Adrenal gland (tissue), 12 donors: ENCODE results near the gene PKD1. TPM values are rescaled to one million over a fixed set of nuclear protein-coding genes. Genes with fewer than 3 reads are reported as not detected.

Experiments
- DNase-seq, 7 donors: peaks; one replicate each; pipeline ENCODE4 v3.0.0-alpha.2; 2019 to 2020
- H3K27ac ChIP-seq, 5 donors: fragments of 200-600 bp; sonication (generic) in 4 of 5; 1 replicate in 3 of 5; 2 replicates in 2 of 5; pipeline versions ENCODE4 v1.5.1 to v1.8.0; 2016 to 2020; ENCODE audit warnings: mild to moderate bottlenecking in 1 of 5
- H3K27me3 ChIP-seq: fragments of 200-600 bp; 2 replicates; pipeline ENCODE4 v1.8.0; 2021
- H3K36me3 ChIP-seq, 2 donors: fragments of 200-600 bp; replicated peaks in 1 of 2; 1 replicate in 1 of 2; 2 replicates in 1 of 2; pipeline versions ENCODE4 v1.5.1 to v1.8.0; 2018 to 2022
- H3K4me1 ChIP-seq, 2 donors: fragments of 200-600 bp; replicated peaks in 1 of 2; 1 replicate in 1 of 2; 2 replicates in 1 of 2; pipeline versions ENCODE4 v1.5.1 to v1.8.0; 2018 to 2021
- H3K4me3 ChIP-seq, 4 donors: fragments of 200-600 bp; sonication (generic) in 3 of 4; one replicate each; pipeline ENCODE4 v1.5.1; 2016 to 2018
- H3K9me3 ChIP-seq, 3 donors: fragments of 200-600 bp; sonication (generic) in 1 of 3; replicated peaks in 1 of 3; 1 replicate in 2 of 3; 2 replicates in 1 of 3; pipeline versions ENCODE4 v1.5.1 to v1.8.0; 2016 to 2021
- POLR2A ChIP-seq, 2 donors: fragments of 450-650 bp; IDR thresholded peaks; one replicate each; pipeline ENCODE4 v1.6.1; 2017; ENCODE audit warnings: antibody characterized with exemption in 2 of 2, mild to moderate bottlenecking in 2 of 2, moderate library complexity in 1 of 2
- WGBS, 4 donors: extraction: QIAGEN DNeasy Blood & Tissue Kit in 2 of 4; methylation state at CpG; one replicate each; pipeline versions ENCODE4 v1.1.5 to v1.1.7; 2013 to 2017; 5-methylcytosine and 5-hydroxymethylcytosine counted together
- intact Hi-C, 2 donors: fragments of 100-400 bp; cut with DNase I; formaldehyde crosslinking; loops; one replicate each; pipeline versions ENCODE4 v1.14.1 to v1.15.0; 2022 to 2023
- polyA plus RNA-seq, 3 donors: library from polyadenylated mRNA; stranded (reverse); fragments of 200-250 nt in 2 of 3; fragments of 350-450 nt in 1 of 3; fragmentation: Illumina TruSeq in 1 of 3; extraction: RNeasy Lipid Tissue Mini Kit (QIAGEN cat#74804) in 1 of 3; gene quantifications; one replicate each; pipeline ENCODE4 v1.2.3, GENCODE V29; 2013 to 2014
- total RNA-seq, 9 donors: library from RNA; depleted of rRNA in 4 of 9; stranded (reverse); fragments of >200 nt in 4 of 9; fragments of 120-200 nt in 1 of 9; fragmentation: NEBNext Ultra II Directional in 1 of 9; extraction: Animal tissue kit (Norgen Biotek cat#: 25700) in 1 of 9; gene quantifications; one replicate each; pipeline versions ENCODE4 v1.1.0 to v1.2.4, GENCODE V29; 2013 to 2023
- TF ChIP-seq, protein P1 (sequence below), 6 experiments: fragments of 450-650 bp in 4 of 6; fragments of 200-600 bp in 2 of 6; sonication (generic) in 1 of 6; IDR thresholded peaks; 1 replicate in 5 of 6; 2 replicates in 1 of 6; pipeline versions ENCODE4 v1.5.1 to v1.8.0; 2016 to 2021; ENCODE audit warnings: antibody characterized with exemption in 6 of 6, mild to moderate bottlenecking in 2 of 6, moderate library complexity in 1 of 6
- donor health status: healthy with polysubstance abuse.
- donor health status: Bipolar disorder and iron deficiency.
- donor health status: DM: yes; HTN: yes; CAD: no.
- donor health status: DM: no; HTN: no; CAD: no.
- donor health status: DM: no; HTN: no; CAD: no.
- donor health status: DM: yes; HTN: yes; CAD: no.

The PKD1 gene
- total and polyA plus RNA-seq, 12 donors: 9.2 to 359 (median 102) TPM

DNA sequence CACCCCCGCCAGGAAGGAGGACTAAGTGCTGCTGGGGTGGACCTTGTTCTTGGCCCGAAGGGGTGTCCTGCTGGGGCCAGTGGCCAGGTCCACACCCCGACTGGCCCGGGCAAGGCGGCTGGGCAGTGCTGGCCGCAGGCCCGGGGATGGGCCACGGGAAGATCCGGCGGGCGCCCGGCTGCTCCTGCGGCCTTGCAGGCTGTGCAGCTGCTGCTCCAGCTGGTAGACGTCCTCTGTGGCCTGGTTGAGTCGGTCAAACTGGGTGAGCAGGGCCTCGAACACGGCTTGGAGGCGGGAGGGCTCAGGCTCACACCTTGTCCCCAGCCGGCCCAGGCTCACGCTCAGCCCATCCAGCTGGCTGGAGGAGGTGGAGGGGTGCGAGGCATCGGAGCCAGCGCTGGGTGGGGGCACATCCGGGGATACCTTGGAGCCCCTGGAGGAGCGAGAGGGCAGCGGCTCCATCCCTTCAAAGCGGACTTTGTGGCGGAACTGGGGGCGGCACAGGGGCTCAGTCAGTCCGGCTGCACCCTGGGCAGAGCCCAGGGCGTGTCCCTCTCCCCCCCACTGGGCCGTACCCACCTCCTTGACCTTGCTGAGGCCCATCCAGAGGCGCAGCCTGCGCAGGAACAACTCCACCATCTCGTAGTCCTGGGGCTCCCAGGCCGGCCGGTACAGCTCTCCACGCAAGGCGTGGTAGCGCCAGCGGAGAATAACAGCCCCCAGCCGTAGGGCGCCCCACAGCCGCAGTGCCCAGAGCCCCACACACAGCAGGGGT, 45.8 kb downstream of the PKD1 start:
- 74 to 85% (median 80%) methylated on average over 24 to 44 of the region's 44 CpGs for WGBS, 4 donors
- Histone ChIP-seq H3K9me3 (no peaks in the 10 kb centered on the region), H3K4me1 (peaks cover 0 to 13% of the 10 kb centered on the region in 2 donors), H3K27me3 (no peaks in the 10 kb centered on the region), H3K36me3 (peaks cover 0 to 88% of the 10 kb centered on the region in 2 donors), H3K4me3 (no peak overlapping the region), H3K27ac (peak overlapping the region in 4 of 5 donors; percentile 60 to 86 (median 60))
- TF ChIP-seq, protein P1, sequence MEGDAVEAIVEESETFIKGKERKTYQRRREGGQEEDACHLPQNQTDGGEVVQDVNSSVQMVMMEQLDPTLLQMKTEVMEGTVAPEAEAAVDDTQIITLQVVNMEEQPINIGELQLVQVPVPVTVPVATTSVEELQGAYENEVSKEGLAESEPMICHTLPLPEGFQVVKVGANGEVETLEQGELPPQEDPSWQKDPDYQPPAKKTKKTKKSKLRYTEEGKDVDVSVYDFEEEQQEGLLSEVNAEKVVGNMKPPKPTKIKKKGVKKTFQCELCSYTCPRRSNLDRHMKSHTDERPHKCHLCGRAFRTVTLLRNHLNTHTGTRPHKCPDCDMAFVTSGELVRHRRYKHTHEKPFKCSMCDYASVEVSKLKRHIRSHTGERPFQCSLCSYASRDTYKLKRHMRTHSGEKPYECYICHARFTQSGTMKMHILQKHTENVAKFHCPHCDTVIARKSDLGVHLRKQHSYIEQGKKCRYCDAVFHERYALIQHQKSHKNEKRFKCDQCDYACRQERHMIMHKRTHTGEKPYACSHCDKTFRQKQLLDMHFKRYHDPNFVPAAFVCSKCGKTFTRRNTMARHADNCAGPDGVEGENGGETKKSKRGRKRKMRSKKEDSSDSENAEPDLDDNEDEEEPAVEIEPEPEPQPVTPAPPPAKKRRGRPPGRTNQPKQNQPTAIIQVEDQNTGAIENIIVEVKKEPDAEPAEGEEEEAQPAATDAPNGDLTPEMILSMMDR (IDR thresholded peaks at IDR 0.05): no peak
- TF ChIP-seq POLR2A (IDR thresholded peaks at IDR 0.05): no peak
- DNase-seq: peak in 6 of 7 donors; percentile 52 to 74 (median 59)
- intact Hi-C loops: no loop called here

GRCh38 chr16:2088759-2089358, 46.8 kb downstream of the PKD1 start:
- Histone ChIP-seq H3K27me3 (no peaks in the 10 kb centered on the region), H3K9me3 (no peaks in the 10 kb centered on the region), H3K4me1 (peaks cover 0 to 13% of the 10 kb centered on the region in 2 donors), H3K27ac (no peak overlapping the region), H3K4me3 (no peak overlapping the region), H3K36me3 (peaks cover 0 to 88% of the 10 kb centered on the region in 2 donors)
- WGBS, 4 donors: 82 to 91% (median 83%) methylated on average over 13 to 20 of the region's 20 CpGs
- intact Hi-C loops: no loop called here
- TF ChIP-seq, protein P1 (IDR thresholded peaks at IDR 0.05): no peak
- no peak for TF ChIP-seq POLR2A (IDR thresholded peaks at IDR 0.05)
- DNase-seq: no peak

- H3K4me1 ChIP-seq: peaks cover 0 to 16% of the 10 kb centered on the region in 2 donors
- intact Hi-C loops: no loop called here
- no peaks in the 10 kb centered on the region for H3K9me3 ChIP-seq
- H3K36me3 ChIP-seq: peaks cover 0 to 85% of the 10 kb centered on the region in 2 donors
- TF ChIP-seq POLR2A (IDR thresholded peaks at IDR 0.05): no peak
- no peak overlapping the region for H3K27ac ChIP-seq
- H3K4me3 ChIP-seq: no peak overlapping the region
- no peaks in the 10 kb centered on the region for H3K27me3 ChIP-seq
- DNase-seq: peak in 1 of 7 donors; percentile 25
- 85 to 96% (median 93%) methylated on average over 6 to 41 of the region's 41 CpGs for WGBS, 4 donors
Measured at GRCh38 chr16:2087748-2088631, 47.7 kb downstream of the PKD1 start.

GRCh38 chr16:2086812-2087747, 48.6 kb downstream of the PKD1 start:
- Histone ChIP-seq H3K9me3 (no peaks in the 10 kb centered on the region), H3K27ac (peak overlapping the region in 1 of 5 donors; percentile 8), H3K4me3 (no peak overlapping the region), H3K27me3 (no peaks in the 10 kb centered on the region), H3K36me3 (peaks cover 0 to 85% of the 10 kb centered on the region in 2 donors), H3K4me1 (peaks cover 0 to 25% of the 10 kb centered on the region in 2 donors)
- DNase-seq: peak in 1 of 7 donors; percentile 21
- TF ChIP-seq, protein P1 (IDR thresholded peaks at IDR 0.05): no peak
- no peak for TF ChIP-seq POLR2A (IDR thresholded peaks at IDR 0.05)
- WGBS, 4 donors: 92 to 95% (median 94%) methylated on average over 9 to 30 of the region's 30 CpGs
- intact Hi-C loops: no loop called here
